Tibial nerve (tissue), 4 donors: ENCODE data around the gene SEMA3F. TPM values are rescaled to one million over a fixed set of nuclear protein-coding genes. Genes with fewer than 3 reads are reported as not detected.

ENCODE experiments used
- DNase-seq, 2 donors: peaks; one replicate each; pipeline ENCODE4 v3.0.0-alpha.2; 2019; ENCODE audit warnings: low spot score in 2 of 2
- H3K27ac ChIP-seq, 4 donors: fragments of 200-600 bp; sonication (generic) in 3 of 4; one replicate each; pipeline ENCODE4 v1.5.1; 2017 to 2019; ENCODE audit warnings: mild to moderate bottlenecking in 1 of 4
- H3K27me3 ChIP-seq, 2 donors: fragments of 200-600 bp; sonication (generic) in 1 of 2; one replicate each; pipeline versions ENCODE4 v1.5.1 to v1.6.0; 2017 to 2019
- H3K36me3 ChIP-seq, 3 donors: fragments of 200-600 bp; sonication (generic); one replicate each; pipeline ENCODE4 v1.5.1; 2018 to 2019
- H3K4me1 ChIP-seq, 4 donors: fragments of 200-600 bp; sonication (generic) in 3 of 4; one replicate each; pipeline ENCODE4 v1.5.1; 2017 to 2019
- H3K4me3 ChIP-seq, 4 donors: fragments of 200-600 bp; sonication (generic) in 3 of 4; one replicate each; pipeline ENCODE4 v1.5.1; 2017 to 2019; ENCODE audit warnings: mild to moderate bottlenecking in 1 of 4, moderate library complexity in 1 of 4
- H3K9me3 ChIP-seq, 4 donors: fragments of 200-600 bp; sonication (generic) in 3 of 4; one replicate each; pipeline ENCODE4 v1.5.1; 2017 to 2019
- EP300 ChIP-seq, 2 donors: sonication (generic); formaldehyde crosslinking; IDR thresholded peaks; one replicate each; pipeline ENCODE4 v1.6.1; 2017; ENCODE audit warnings: antibody characterized with exemption in 2 of 2, mild to moderate bottlenecking in 1 of 2
- POLR2A ChIP-seq, 2 donors: fragments of 450-650 bp; IDR thresholded peaks; one replicate each; pipeline ENCODE4 v1.6.1; 2017; ENCODE audit warnings: antibody characterized with exemption in 2 of 2, mild to moderate bottlenecking in 2 of 2, moderate library complexity in 2 of 2
- WGBS, 2 donors: methylation state at CpG; one replicate each; pipeline ENCODE4 v1.1.5; 2018; 5-methylcytosine and 5-hydroxymethylcytosine counted together
- total RNA-seq, 4 donors: library from RNA; depleted of rRNA; stranded (reverse); fragments of >200 nt; gene quantifications; one replicate each; pipeline ENCODE4 v1.1.0, GENCODE V29; 2016
- TF ChIP-seq, protein P1 (sequence below), 5 experiments: fragments of 200-600 bp in 3 of 5; fragments of 450-650 bp in 2 of 5; sonication (generic) in 3 of 5; IDR thresholded peaks; one replicate each; pipeline ENCODE4 v1.5.1; 2016 to 2019; ENCODE audit warnings: antibody characterized with exemption in 5 of 5, mild to moderate bottlenecking in 3 of 5, moderate library complexity in 2 of 5

The SEMA3F gene
- total RNA-seq, 4 donors from 2014 or later, result 14.4 to 58.5 (median 17.4) TPM

DNA sequence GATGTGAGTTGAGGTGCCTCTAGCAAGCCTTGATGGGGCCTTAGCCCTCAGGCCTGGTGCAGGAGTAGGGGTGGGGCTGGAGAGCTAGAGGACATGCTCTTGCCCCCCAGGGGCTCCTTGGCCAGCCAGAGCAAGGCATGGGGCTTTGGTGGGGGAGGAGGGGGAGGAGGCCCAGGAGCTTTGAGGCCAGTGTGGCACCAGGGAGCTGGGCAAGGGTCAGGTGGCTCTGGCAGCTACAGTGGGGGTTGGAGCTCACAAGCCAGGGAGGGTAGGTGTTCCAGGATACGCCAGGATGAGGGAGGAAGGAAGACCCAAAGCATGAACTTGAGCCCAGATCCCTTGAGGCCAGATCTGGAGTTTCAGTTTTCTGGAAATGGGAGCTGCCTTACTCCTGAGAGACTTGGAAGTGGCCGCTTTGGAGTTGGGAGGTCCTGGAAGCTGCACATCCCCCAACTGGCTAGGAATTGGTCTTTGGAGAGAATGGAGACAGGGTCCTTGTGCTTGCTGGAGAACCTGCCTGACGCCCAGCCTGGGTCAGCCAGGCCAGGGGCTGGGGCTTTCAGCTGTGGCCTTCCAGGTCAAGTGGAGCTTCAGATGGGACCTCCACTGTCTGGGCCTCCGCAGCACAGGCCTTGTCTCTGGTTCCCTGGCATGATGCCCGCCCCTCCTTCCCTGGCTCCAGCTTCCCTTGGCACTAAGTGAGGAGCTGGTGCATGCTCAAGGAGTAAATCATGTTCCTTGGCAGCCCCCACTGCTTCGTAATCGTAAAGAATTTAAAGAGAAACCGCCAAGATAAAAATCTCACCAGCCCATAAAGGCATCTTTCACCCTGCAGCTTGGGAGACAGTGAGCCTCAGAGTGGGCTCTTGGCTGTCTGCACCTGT, 8.7 kb downstream of the SEMA3F start:
- DNase-seq, result peak; percentile 37 to 47
- no peaks in the 10 kb centered on the region for H3K36me3 ChIP-seq
- peak overlapping the region; percentile 21 to 83 (median 68) for H3K27ac ChIP-seq
- WGBS, 2 donors, result 28 to 50% methylated on average over 8 of the region's 8 CpGs
- no peak overlapping the region for H3K4me3 ChIP-seq
- no peaks in the 10 kb centered on the region for H3K9me3 ChIP-seq
- peaks cover 0 to 100% (median 54%) of the 10 kb centered on the region in 4 donors for H3K4me1 ChIP-seq
- no peaks in the 10 kb centered on the region for H3K27me3 ChIP-seq
- TF ChIP-seq POLR2A (IDR thresholded peaks at IDR 0.05) (no peak), EP300 (IDR thresholded peaks at IDR 0.05) (no peak)
- TF ChIP-seq, protein P1, sequence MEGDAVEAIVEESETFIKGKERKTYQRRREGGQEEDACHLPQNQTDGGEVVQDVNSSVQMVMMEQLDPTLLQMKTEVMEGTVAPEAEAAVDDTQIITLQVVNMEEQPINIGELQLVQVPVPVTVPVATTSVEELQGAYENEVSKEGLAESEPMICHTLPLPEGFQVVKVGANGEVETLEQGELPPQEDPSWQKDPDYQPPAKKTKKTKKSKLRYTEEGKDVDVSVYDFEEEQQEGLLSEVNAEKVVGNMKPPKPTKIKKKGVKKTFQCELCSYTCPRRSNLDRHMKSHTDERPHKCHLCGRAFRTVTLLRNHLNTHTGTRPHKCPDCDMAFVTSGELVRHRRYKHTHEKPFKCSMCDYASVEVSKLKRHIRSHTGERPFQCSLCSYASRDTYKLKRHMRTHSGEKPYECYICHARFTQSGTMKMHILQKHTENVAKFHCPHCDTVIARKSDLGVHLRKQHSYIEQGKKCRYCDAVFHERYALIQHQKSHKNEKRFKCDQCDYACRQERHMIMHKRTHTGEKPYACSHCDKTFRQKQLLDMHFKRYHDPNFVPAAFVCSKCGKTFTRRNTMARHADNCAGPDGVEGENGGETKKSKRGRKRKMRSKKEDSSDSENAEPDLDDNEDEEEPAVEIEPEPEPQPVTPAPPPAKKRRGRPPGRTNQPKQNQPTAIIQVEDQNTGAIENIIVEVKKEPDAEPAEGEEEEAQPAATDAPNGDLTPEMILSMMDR (IDR thresholded peaks at IDR 0.05), result no peak

DNA sequence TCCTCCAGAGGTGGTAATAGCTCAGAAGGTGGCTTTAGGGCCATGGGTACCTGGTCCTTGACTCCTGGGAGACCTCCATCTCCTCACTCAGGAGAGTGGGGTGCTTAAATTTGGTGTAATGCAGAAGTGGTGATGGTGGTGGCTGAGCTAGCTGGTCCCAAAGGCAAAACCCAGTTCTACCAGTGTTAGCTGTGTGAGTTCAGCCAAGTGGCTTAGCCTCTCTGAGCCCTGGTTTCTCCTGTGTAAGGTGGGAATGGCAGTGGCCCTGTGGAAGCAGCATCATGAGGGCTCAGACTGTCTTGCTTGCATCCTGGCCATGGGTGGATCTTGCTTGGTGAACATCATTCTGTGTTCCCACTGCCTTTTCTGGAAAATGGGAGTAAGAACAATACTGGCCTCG, 9.4 kb downstream of the SEMA3F start:
- WGBS, 2 donors, result 27 to 37% methylated on average over 1 of the region's 1 CpG
- Histone ChIP-seq H3K36me3 (no peaks in the 10 kb centered on the region), H3K4me3 (no peak overlapping the region), H3K9me3 (no peaks in the 10 kb centered on the region), H3K4me1 (peaks cover 0 to 100% (median 54%) of the 10 kb centered on the region in 4 donors), H3K27ac (peak overlapping the region in 3 of 4 donors; percentile 67 to 83 (median 69)), H3K27me3 (no peaks in the 10 kb centered on the region)
- TF ChIP-seq, protein P1 (IDR thresholded peaks at IDR 0.05), result no peak
- TF ChIP-seq POLR2A (IDR thresholded peaks at IDR 0.05) (no peak), EP300 (IDR thresholded peaks at IDR 0.05) (no peak)
- DNase-seq, result no peak

DNA sequence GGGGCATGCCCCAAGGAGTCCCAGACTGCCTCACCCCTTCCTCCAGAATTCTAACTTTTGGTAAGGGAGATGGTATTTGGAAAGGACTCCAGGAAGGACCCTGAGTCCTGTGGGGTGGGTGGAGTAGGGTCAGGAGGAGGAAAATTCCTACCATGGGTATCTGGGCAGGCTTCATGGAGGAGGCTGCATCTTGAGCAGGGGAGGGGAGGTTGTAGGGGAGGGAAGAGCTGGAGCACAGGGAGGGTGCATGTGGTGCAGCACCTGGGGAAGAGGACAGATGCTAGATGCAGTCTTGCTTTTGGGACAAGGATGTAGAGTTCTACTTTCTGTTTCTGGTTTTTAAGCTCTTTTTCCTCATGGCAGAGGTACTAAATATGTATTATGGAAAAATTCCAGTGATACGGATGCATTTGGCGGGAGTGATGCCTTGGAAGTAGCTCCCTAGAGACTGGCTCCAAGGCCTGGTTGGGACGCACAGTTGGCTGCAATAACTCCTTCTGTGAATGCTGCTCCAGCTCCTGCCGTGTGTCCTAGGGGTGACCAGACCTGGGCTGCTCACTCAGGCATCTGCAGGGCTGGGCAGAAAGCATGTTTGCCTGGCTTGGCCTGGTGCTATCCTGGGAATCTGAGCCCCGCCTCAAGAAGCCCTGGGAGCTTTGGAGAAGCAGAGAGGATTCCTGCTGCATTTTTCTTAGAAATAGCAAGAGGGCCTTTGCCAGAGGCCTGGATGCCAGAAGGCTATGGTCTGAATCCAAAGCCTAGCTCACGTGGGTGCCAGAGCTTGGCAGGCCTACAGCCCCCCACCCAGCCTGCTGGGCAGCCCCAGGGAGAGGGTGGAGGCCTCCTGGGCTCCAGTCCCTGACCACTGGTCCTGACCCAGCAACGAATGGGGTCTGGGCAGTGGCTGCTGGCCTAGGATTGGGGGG, 10.1 kb downstream of the SEMA3F start:
- no peak for DNase-seq
- no peak for TF ChIP-seq EP300 (IDR thresholded peaks at IDR 0.05)
- TF ChIP-seq, protein P1 (IDR thresholded peaks at IDR 0.05), result no peak
- no peak for TF ChIP-seq POLR2A (IDR thresholded peaks at IDR 0.05)
- no peaks in the 10 kb centered on the region for H3K36me3 ChIP-seq
- peak overlapping the region; percentile 33 to 83 (median 66) for H3K27ac ChIP-seq
- no peak overlapping the region for H3K4me3 ChIP-seq
- H3K4me1 ChIP-seq, result peaks cover 0 to 93% (median 54%) of the 10 kb centered on the region in 4 donors
- H3K27me3 ChIP-seq, result no peaks in the 10 kb centered on the region
- no peaks in the 10 kb centered on the region for H3K9me3 ChIP-seq
- 15 to 20% methylated on average over 4 to 7 of the region's 7 CpGs for WGBS, 2 donors

DNA sequence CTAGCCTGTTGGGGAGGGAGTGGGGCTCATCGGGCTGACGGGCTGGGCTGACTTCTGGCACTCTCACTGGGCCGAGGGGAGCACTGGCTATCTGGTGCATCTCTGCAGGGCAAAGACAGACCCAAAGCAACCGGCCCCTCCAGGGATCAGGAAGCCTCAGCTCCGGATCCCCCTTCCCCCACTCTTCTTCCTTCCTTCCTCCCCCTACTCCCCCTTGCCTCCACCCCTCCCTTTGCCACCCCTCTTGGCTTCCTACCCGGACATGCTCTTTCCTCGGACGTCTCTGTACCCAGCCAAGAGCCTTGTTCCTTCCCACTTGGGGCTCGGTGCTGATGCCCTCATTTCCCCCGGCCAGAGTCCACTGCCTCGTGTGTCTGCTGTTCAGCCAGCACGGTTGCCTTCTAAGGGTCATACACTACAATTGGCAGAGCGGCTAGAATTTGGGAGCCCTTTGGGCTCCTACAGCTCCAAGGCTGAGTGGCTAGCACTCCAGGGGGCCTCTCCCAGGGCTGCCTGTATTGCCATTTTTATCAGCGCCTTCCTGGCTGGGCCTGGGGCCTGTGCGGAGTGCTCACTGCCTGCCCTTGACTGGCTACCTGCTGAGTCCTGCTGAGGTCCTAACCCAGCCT, 10.9 kb downstream of the SEMA3F start:
- no peak overlapping the region for H3K4me3 ChIP-seq
- H3K27me3 ChIP-seq, result no peaks in the 10 kb centered on the region
- H3K9me3 ChIP-seq, result no peaks in the 10 kb centered on the region
- H3K27ac ChIP-seq, result peak overlapping the region; percentile 33 to 83 (median 66)
- TF ChIP-seq EP300 (IDR thresholded peaks at IDR 0.05) (no peak), POLR2A (IDR thresholded peaks at IDR 0.05) (no peak)
- TF ChIP-seq, protein P1 (IDR thresholded peaks at IDR 0.05), result no peak
- DNase-seq, result peak in 1 of 2 donors; percentile 17
- no peaks in the 10 kb centered on the region for H3K36me3 ChIP-seq
- peaks cover 0 to 85% (median 50%) of the 10 kb centered on the region in 4 donors for H3K4me1 ChIP-seq
- 16 to 18% methylated on average over 13 to 15 of the region's 15 CpGs for WGBS, 2 donors
